GM21723 (cell line): Measurements from ENCODE around the gene MEG3.

ENCODE experiments used
- ATAC-seq: cut with Tn5 transposase; IDR thresholded peaks from one replicate; pipeline ENCODE4 v1.9.1; 2021; ENCODE audit warnings: mild to moderate bottlenecking, moderate library complexity; ENCODE audit not compliant: unreplicated experiment

MEG3 gene

GRCh38 chr14:100862277-100862676, 36.4 kb downstream of the MEG3 start:
- ATAC-seq = no peak

GRCh38 chr14:100862793-100863192, 36.9 kb downstream of the MEG3 start:
- ATAC-seq = no peak

DNA sequence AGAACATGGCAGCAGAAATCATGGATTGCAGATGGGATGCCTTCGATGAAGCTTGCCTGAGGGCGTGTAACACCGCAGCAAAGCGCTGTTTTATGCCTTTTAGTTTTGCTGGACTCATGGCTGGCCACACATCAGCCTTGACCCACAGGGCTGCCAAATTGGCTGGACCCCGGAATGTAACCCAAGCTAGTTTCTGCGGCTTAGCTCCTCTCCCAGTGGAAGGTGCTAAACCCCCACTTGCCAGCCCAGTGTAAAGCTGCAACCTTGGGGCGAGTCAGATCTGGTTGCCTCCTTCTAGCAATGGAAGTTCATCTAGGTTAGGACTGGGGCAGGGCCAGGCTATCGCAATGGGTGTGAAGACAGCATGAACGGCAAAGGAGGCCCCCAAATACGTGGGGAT, 38.3 kb downstream of the MEG3 start:
- no peak for ATAC-seq

DNA sequence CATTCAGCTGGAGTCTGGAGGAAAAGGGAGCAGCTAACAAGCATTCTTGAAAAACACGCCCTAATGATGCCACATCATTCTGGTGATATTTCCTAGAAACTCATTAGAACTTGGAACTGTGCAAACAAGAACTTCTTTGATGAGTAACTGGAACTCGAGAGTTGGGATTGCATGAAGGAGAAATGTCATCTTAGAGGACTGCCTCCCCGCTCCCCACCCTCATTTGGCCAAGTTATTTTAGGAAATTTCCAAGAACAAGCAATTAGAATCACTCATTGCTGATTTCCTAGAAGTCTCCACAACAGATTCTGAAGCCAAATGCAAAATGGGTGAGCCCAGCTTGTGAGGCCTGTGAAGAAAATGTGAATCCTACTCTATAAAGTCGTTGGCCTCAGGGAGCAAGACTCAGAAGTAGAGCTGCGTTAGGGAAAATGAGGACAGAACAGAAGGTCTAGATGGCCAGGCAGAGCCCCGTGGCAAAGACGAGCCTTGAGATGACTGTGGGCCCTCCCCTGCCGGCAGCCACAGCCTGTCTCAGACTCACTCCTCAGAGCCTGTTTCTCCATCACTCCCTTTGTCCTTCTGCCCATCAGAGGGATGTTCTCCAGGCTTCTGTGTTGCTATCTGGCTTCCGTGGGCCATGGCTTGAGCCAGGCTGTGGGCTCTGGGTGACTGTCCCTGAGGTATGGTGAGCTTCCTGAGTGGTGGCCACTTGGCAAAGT, 39.2 kb downstream of the MEG3 start:
- no peak for ATAC-seq

DNA sequence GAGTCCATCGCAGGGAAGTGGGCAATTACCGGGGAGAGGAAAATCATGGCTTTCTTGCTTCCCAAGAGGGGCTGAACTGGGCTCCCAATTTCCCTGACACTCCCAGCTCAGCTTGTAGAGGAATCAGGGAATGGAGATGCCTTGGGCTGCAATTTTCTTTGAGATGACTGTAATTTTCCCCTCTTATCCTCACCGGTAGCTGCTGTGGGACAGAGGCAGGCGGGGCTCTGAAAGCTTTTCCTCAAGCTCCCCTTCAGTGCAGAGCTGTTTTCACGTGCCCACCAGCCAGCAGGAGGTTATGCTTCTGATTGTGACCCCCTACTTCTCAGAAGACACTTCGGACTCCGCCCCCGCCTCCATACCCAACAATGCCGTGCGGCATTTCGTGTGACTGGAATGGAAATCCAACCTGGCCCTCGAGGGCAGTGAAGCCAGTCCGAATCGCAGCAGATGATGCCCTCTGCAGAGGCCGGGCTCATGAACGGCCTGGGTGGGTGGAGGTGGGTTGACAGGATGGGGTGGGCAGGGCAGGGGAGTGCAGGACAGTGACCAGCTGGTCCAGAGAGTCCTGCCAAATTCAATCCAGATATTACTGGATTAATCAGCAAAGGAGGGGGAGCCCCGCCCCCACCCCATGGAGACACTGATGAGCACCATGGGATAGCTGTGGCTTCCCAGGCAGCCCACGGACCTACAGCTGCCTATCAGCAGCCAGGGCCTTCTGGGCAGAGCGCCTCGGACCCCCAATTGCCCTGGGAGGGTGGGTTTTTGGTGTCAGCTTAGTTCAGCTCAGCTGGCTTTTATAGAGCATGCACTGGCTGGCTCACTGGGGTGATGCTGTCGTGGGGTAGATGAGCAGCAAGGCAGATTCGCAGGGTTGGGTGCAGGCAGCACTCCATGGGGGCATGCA, 40.0 kb downstream of the MEG3 start:
- no peak for ATAC-seq

GRCh38 chr14:100866666-100867630, 41.0 kb downstream of the MEG3 start:
- no peak for ATAC-seq

DNA sequence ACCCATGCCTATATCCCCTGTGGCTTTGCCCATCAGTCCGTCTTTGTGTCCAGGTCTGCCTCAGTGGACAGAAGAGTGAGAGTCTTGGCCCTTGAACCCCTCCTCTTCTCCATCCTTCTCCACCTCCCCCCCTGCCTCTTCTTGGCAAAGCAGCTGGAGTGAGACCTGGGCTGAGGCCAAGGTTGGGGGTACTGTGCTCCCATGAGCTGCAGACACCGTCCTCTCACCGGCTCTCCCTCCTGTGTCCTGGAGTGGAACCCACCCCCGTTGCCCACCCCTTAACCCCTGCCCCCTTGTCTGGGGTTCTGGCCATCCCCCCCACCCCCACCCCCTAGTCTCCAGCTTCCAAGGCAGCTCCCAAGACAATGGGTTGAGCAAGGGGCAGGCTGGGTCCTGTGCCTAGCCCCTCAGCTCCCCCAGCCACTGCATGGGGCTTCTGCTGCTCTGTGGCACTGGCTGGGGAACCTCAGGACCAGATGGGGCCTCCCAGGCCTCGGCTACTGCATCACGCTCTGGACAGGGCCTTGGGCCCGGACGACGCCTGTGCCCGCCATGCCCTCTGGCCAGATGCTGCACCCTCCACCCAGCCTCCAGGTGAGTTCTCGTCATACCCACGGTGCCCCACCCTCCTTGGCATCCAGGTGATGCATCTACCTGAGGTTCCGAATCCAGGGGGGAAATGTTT, 41.9 kb downstream of the MEG3 start:
- ATAC-seq = no peak

DNA sequence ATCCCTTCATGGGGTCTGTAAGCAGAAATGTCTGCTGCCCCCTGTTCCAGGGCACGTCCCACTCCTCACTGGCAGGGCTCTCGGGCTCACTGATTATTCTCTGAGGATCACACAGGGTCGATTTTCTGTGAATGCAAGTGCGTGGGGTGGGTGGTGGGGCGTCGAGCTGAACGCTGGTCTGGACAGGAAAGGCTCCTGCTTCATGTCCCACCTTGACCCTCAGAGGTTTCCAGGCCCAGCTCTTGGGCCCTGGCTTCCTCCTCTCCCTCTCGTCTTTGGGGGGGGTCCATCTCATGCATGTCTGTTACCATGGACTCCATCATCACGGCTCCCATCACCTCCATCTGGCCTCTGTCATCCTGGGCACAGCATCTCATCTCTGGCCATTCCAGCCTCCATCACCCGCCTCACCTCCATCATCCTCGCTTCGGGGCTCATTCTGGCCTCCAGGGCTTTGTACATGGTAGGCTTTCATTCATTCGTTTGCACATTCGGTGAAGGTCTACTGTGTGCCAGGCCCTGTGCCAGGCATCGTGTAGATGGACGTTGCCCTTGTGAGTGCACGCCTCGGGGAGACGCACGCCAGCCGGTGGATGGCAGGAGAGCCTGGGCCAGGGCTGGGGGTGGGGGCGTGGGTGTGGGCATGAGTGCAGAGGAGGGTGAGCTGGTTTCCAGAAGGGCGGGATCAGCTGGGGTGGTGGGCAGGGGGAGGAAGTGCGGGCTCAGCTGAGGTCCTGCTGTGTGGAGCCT, 42.9 kb downstream of the MEG3 start:
- ATAC-seq = no peak

GRCh38 chr14:100871234-100872186, 45.6 kb downstream of the MEG3 start:
- ATAC-seq = no peak

DNA sequence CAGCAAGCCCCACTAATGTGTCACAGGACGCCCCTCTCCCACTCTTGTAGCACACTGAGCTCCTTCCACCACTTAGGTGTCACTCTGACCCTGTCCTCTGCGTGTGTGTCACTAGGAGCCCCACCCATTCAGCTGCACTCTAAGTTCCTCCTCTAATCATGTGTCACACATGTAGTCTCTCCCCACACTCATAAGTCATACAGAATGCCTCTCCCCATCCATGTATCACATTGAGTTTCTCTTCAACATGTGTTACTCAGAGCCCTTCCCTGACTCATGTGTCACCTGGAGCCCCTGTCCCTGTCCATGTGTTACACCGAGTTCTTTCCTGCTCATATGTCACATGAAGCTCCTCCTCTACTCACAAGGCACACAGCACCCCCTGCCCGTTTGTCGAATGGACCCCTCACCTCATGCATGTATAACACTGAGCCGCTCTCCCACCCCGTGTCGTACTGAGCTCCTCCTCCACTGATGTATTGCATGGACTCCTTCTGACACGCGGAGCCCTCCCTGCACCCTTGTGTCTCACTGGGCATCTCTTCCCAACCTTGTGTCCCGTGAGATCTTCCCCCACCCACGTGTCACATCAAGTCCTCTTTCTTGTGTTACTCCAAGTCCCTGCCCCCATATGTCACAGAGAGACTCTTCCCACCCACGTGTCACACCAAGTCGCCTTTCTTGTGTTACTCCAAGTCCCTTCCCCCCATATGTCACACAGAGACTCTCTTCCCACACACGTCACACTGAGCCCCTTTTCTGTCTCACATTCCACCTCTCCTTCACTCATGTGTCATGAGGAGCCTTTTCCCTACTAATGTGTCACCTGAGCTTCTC, 46.6 kb downstream of the MEG3 start:
- no peak for ATAC-seq

- no peak for ATAC-seq
Observed at GRCh38 chr14:100873096-100873482, 47.2 kb downstream of the MEG3 start.

GRCh38 chr14:100874051-100874410, 48.1 kb downstream of the MEG3 start:
- no peak for ATAC-seq

DNA sequence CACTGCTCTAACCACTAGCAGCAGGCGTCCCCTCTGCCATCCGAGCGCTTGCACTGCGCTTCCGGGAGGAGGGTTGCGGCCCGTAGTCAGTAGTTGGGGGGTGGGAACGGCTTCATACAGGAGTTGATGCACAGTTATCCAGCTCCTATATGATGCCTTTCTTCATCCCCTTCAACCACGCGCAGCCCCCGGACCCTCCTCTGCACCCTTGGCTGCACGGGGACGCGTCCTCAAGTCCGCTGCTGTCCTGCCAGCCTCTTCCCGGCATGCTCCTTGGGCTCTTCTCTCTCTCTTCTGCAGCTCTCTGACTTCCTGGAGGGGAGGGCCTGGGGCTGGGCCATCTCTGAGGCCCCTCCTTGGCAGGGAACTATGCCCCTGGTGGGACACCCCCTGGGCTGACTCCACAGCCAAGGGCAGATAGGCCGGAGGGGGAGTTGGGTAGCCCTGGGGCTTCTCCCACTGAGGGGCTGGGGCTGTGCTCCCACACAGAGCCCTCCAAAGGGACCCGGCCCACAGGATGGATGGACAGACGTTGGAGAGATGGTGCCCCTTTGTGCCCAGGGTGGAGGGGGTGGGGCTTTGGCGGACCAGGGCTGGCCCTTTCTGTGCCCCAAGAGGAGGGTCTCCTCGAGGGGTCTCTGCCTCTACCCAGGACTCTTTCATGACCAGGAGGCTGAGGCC, 48.6 kb downstream of the MEG3 start:
- ATAC-seq = no peak

DNA sequence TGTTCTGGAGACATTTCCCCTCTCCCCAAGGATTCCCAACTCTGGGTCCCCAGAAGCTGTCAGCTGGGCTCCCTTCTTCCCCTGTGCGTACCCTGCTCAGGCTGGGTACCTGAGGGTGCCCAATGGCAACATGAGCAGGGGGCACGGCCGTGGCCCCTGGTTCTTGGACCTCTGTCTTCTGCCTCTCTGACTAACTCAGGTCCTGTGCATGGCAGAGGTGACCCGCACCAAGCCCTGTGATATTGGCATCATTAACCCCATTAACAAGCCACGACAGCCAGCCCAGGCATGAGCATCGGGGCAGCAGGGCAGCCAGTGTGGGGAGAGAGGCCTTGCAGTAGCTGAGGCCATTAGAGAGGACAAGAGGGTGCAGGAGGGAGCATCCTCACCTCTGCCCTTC, 49.2 kb downstream of the MEG3 start:
- no peak for ATAC-seq

DNA sequence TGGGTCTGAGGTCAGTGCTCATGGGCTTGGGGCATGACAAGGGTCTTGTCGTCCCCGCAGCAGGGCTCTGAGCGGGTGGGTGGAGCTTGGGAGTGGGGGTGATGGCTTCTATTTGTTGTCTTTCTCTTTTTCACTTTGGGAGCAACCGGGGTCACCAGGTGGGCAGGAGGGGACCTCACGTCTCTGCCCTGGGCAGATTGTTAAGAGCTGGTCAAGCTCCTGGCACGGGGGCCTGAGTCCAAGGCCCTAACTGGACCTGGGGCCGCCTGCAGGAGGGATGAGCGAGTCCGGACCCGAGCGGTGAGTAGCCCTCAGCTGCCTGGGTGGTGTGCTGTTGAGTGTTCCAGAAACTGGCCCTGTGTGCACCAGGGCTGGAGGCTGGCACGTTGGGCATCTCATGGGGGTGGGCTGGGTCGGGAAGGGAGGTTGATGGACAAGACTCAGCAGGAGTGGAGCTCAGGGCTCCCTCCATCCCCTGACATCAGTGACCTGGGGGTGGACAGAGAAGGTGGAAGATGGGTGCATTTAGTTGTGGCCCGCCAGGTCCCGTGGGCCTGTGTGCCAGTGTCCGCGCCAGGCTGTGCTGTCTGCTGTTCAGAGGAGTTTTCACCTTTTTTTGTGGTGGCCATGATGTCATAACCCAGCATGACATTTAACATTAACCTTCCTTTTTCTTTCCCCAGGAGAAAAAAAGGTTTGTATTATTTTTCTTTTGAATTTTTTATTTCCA, 50.1 kb downstream of the MEG3 start:
- ATAC-seq = no peak

- ATAC-seq = no peak
Observed at GRCh38 chr14:100878271-100879146, 52.6 kb downstream of the MEG3 start.
